PC-9 (cell line): ENCODE measurements around the gene SSC5D. TPM values are rescaled to one million over a fixed set of nuclear protein-coding genes. Genes with fewer than 3 reads are reported as not detected.

Experiments
- BruUV-seq: library from RNA; stranded (reverse); fragments of 400-500 nt; replicated peaks from 2 replicates; lab custom pipeline; 2021; lab: Mats Ljungman, UMichigan
- CTCF ChIA-PET: fragments of 300-600 bp; sonication (Branson Sonifier 250); formaldehyde crosslinking; loops from one replicate; lab custom pipeline; 2022; ENCODE audit warnings: antibody characterized with exemption; lab: Charles Lee
- POLR2A ChIA-PET: fragments of 300-600 bp; sonication (Branson Sonifier 250); formaldehyde crosslinking; loops from one replicate; lab custom pipeline; 2022; ENCODE audit warnings: antibody characterized with exemption; ENCODE audit not compliant: unreplicated experiment; lab: Charles Lee
- DNase-seq, 2 experiments: peaks; one replicate each; pipeline versions ENCODE4 v3.0.0 to v3.0.0-alpha.2; 2015 to 2022; ENCODE audit warnings: mixed read lengths in 1 of 2
- H2AFZ ChIP-seq: fragments of 200-600 bp; sonication (generic); 2 replicates; pipeline ENCODE4 v1.8.1; 2017; ENCODE audit warnings: antibody characterized with exemption
- H3F3A ChIP-seq: fragments of 200-600 bp; sonication (generic); 2 replicates; pipeline ENCODE4 v1.8.1; 2017; ENCODE audit warnings: antibody characterized with exemption, mild to moderate bottlenecking, low read depth; ENCODE audit not compliant: insufficient read depth
- H3K27ac ChIP-seq: fragments of 200-600 bp; sonication (generic); 2 replicates; pipeline ENCODE4 v1.6.1; 2016; ENCODE audit warnings: mixed run types
- H3K27me3 ChIP-seq: fragments of 200-600 bp; sonication (generic); 2 replicates; pipeline ENCODE4 v1.6.1; 2016; ENCODE audit warnings: low read depth, mixed run types; ENCODE audit not compliant: insufficient read depth
- H3K36me3 ChIP-seq: fragments of 200-600 bp; sonication (generic); 2 replicates; pipeline ENCODE4 v1.6.1; 2016; ENCODE audit warnings: low read depth, mixed run types
- H3K4me1 ChIP-seq: fragments of 200-600 bp; sonication (generic); replicated peaks from 2 replicates; pipeline ENCODE4 v1.6.1; 2016; ENCODE audit warnings: mixed run types; ENCODE audit not compliant: insufficient read depth
- H3K4me2 ChIP-seq: fragments of 200-600 bp; sonication (generic); 2 replicates; pipeline ENCODE4 v1.6.1; 2017; ENCODE audit warnings: mixed run types
- H3K4me3 ChIP-seq: fragments of 200-600 bp; sonication (generic); 2 replicates; pipeline ENCODE4 v1.6.1; 2016; ENCODE audit warnings: mixed run types
- H3K79me2 ChIP-seq: fragments of 200-600 bp; sonication (generic); 2 replicates; pipeline ENCODE4 v1.6.1; 2017; ENCODE audit warnings: low read depth, mixed run types
- H3K9me2 ChIP-seq: fragments of 200-600 bp; sonication (generic); 2 replicates; pipeline ENCODE4 v1.8.1; 2017; ENCODE audit warnings: mild to moderate bottlenecking; ENCODE audit not compliant: insufficient read depth
- H3K9me3 ChIP-seq: fragments of 200-600 bp; sonication (generic); 2 replicates; pipeline ENCODE4 v1.8.1; 2016; ENCODE audit warnings: low read depth; ENCODE audit not compliant: insufficient read depth
- H4K20me1 ChIP-seq: fragments of 200-600 bp; sonication (generic); 2 replicates; pipeline ENCODE4 v1.8.1; 2017; ENCODE audit not compliant: insufficient read depth
- EZH2 ChIP-seq: fragments of 200-600 bp; sonication (generic); IDR thresholded peaks from 2 replicates; pipeline ENCODE4 v1.8.0; 2017; ENCODE audit warnings: antibody characterized with exemption, low read depth
- intact Hi-C: fragments of 100-400 bp; cut with micrococcal nuclease; formaldehyde crosslinking; loops from one replicate; pipeline ENCODE4 v1.10.0; 2022; ENCODE audit not compliant: unreplicated experiment
- total RNA-seq: library from RNA; stranded (reverse); gene quantifications from 2 replicates; pipeline ENCODE4 v1.2.3, GENCODE V29; 2021
- TF ChIP-seq, protein P1 (sequence below): fragments of 200-600 bp; sonication (generic); conservative IDR thresholded peaks from 2 replicates; pipeline ENCODE4 v1.6.1; 2017; ENCODE audit warnings: mixed run types, antibody characterized with exemption, mild to moderate bottlenecking, moderate library complexity

The SSC5D gene
- total RNA-seq, 1 experiment from 2014 or later: 3.9 TPM

DNA sequence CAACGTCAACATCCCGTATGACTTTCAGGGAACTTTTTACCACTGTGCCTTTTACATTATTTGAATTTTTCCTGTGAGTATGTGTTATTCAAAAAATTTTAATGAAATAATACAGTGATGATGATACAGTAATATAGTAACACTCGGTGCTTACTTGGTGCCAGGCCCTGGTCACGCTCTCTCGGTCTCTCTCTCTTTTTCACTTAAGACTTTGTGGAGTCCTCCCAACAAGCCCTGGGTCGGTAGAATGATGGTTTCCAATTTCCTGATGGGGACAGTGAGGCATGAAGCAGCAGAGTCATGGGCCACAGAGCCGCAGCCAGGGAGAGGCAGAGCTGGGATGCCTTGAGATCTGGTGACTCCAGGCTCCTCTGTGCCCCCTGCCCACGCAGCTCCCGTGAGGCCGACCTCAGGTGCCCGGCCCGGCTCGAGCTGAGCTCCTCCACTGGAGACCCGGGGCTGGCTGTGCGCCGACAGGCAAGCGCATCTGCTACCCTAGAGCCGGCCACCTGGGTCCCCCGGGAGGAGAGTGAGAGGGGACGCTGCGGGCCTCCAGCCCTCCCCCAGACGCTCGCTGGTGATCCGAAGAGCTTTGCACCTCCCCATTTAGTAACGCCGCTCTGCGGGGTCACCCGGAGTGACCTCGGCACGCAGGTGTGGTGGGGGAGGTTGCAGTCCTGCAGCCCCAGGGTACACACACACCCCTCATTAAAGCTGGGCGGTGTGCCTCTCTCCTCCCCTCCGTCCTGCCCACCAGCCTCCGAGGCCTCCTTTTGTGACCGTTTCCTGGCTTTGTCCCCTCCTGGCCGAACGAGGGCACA lies 61.5 kb downstream of the SSC5D start:
- Histone ChIP-seq H3K79me2 (peaks cover 7% of the 10 kb centered on the region; the same call in 1 of the 2 replicates), H3K27ac (peak overlapping the region; percentile 96), H3K36me3 (no peaks in the 10 kb centered on the region), H4K20me1 (no peaks in the 10 kb centered on the region), H3F3A (peaks cover 60% of the 10 kb centered on the region), H2AFZ (peak overlapping the region; percentile 71), H3K27me3 (no peaks in the 10 kb centered on the region), H3K4me3 (peak overlapping the region; percentile 54), H3K4me1 (peaks cover 63% of the 10 kb centered on the region), H3K9me3 (no peaks in the 10 kb centered on the region), H3K9me2 (no peaks in the 10 kb centered on the region), H3K4me2 (peak overlapping the region; percentile 85)
- no peak for TF ChIP-seq EZH2
- TF ChIP-seq, protein P1, sequence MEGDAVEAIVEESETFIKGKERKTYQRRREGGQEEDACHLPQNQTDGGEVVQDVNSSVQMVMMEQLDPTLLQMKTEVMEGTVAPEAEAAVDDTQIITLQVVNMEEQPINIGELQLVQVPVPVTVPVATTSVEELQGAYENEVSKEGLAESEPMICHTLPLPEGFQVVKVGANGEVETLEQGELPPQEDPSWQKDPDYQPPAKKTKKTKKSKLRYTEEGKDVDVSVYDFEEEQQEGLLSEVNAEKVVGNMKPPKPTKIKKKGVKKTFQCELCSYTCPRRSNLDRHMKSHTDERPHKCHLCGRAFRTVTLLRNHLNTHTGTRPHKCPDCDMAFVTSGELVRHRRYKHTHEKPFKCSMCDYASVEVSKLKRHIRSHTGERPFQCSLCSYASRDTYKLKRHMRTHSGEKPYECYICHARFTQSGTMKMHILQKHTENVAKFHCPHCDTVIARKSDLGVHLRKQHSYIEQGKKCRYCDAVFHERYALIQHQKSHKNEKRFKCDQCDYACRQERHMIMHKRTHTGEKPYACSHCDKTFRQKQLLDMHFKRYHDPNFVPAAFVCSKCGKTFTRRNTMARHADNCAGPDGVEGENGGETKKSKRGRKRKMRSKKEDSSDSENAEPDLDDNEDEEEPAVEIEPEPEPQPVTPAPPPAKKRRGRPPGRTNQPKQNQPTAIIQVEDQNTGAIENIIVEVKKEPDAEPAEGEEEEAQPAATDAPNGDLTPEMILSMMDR: no peak
- ChIA-PET CTCF (interaction anchor here (0.7 kb wide), 1 partner anchor 32 kb away, joined by 9 read pairs; no protein-coding TSS in a partner anchor), POLR2A (interaction anchor here (0.6 to 1.0 kb wide), 6 partner anchors 23 to 88 kb away, joined by 3 to 6 read pairs (median 4); partner anchors contain the start of genes FIZ1 and ISOC2)
- BruUV-seq: TSS peak; percentile 89
- intact Hi-C loops: loop anchor here (1.0 to 5.0 kb wide), 3 partner anchors 33 to 72 kb away; partner anchors contain the start of gene ZNF628
- peak; percentile 89 to 94 for DNase-seq

DNA sequence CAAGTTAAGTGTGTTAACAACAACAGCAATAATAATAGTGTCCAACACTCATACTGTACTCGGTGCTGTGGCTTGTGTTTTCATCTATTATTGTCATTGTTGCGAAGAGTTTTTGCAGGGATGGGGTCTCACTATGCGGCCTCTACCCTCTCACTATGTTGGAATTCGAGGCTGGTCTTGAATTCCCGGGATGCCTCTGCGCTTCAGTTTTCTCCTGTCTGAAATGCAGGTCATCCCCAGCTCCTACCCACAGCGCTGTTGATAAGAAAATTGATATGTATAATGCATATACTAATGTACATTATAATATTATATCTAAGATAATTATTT lies 62.0 kb downstream of the SSC5D start:
- POLR2A ChIA-PET: interaction anchor here (0.6 to 0.9 kb wide), 4 partner anchors 25 to 54 kb away, joined by 3 to 6 read pairs (median 4); partner anchors contain the start of gene FIZ1
- Histone ChIP-seq H3K36me3 (no peaks in the 10 kb centered on the region), H3K27ac (peak overlapping the region; percentile 96), H3K79me2 (peaks cover 5% of the 10 kb centered on the region; the same call in 1 of the 2 replicates), H3F3A (peaks cover 60% of the 10 kb centered on the region), H3K4me3 (peak overlapping the region; percentile 54), H3K9me2 (no peaks in the 10 kb centered on the region), H4K20me1 (no peaks in the 10 kb centered on the region), H3K27me3 (no peaks in the 10 kb centered on the region), H3K4me2 (peak overlapping the region; percentile 85), H2AFZ (peak overlapping the region; percentile 71; the same call in 1 of the 2 replicates), H3K4me1 (peaks cover 58% of the 10 kb centered on the region), H3K9me3 (no peaks in the 10 kb centered on the region)
- no peak for DNase-seq
- TF ChIP-seq EZH2: no peak
- TF ChIP-seq, protein P1: no peak; the same call in 1 of the 2 replicates
- CTCF ChIA-PET: no interaction called here
- no TSS peak for BruUV-seq
- intact Hi-C loops: loop anchor here (1.0 kb wide), 1 partner anchor 37 kb away; no protein-coding TSS in a partner anchor

DNA sequence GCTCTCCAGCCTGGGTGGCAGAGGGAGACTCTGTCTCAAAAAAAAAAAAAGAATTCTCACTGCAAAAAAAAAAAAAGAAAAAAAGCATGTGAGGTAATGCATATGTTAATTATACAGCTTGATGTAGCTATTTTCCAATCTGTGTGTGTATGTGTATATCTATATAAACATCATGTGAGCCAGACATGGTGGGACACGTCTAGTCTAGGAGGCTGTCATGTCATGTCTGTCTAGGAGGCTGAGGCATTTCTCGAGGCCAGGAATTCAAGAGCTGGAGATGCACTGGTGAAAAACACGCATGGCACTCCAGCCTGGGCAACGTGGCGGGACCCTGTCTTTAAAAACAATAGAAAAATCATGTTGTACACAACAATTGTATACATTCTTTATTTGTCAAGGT lies 64.0 kb downstream of the SSC5D start:
- peaks cover 38% of the 10 kb centered on the region for H3K4me1 ChIP-seq
- BruUV-seq: no TSS peak
- H3K27me3 ChIP-seq: no peaks in the 10 kb centered on the region
- no peak overlapping the region for H2AFZ ChIP-seq
- no peaks in the 10 kb centered on the region for H3K9me2 ChIP-seq
- H3K27ac ChIP-seq: no peak overlapping the region
- POLR2A ChIA-PET: interaction anchor here (0.5 to 0.8 kb wide), 4 partner anchors 45 to 406 kb away, joined by 3 to 15 read pairs (median 5); partner anchors contain the start of genes KMT5C and NAT14
- TF ChIP-seq, protein P1: no peak
- TF ChIP-seq EZH2: no peak
- CTCF ChIA-PET: interaction anchor here (0.7 kb wide), 1 partner anchor 31 kb away, joined by 7 read pairs; no protein-coding TSS in a partner anchor
- H3F3A ChIP-seq: peaks cover 52% of the 10 kb centered on the region
- no peak overlapping the region for H3K4me3 ChIP-seq
- H3K9me3 ChIP-seq: no peaks in the 10 kb centered on the region
- H3K36me3 ChIP-seq: no peaks in the 10 kb centered on the region
- no peaks in the 10 kb centered on the region for H3K79me2 ChIP-seq
- H4K20me1 ChIP-seq: no peaks in the 10 kb centered on the region
- intact Hi-C loops: no loop called here
- H3K4me2 ChIP-seq: no peak overlapping the region
- no peak for DNase-seq
